ENCODE measurements around the gene KCNA2.
A peak's percentile ranks its signal among the peaks of the same experiment; 100 is the strongest.

KCNA2 gene

DNA sequence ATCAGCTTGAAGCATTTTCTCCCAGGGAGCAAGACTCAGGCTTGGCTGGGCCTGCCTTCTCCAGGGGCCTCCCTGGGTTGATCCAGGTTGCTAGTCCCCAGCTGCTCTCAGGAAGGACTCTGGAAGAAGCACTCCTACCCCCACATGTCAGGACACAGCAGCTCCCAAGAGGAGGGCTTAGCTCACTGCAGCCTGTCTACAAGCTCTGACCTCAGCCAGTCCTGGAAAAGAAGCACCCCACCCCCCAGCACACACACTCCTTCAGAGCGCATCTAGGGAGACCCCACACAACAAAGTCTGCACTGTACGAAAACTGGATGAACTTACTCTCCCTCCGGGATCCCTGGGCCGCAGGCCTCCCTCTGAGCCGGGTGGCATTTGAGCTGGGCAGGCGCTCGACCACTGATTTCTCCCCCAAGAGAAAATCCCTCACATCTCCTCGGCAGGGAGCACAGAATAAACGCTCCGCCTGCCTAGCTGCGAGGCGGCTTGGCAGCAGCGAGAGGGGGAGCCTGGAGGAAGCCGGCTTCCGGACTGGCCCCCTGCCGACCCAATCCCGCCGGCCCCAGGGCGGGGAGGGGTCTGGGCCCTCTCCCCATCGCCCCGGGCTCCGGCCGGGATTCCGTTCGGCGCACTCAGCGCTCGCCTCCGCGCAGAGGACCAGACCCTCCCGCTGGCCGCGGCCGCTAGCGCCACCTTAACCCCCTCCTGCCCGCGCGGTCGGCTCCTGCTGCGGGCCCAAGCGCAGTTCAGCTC is at the start of gene KCNA2:
Gene KCNA2, minus strand, starts transcription at position 458 of the 756 bp plus-strand sequence. CDS start 1,576 bp downstream, outside the sequence.
- H3K4me3 ChIP-seq (ENCODE audit: low read depth, low read length): peak within 1 kb of the TSS; percentile 43
- no peak for DNase-seq (ENCODE audit: low read depth)

DNA sequence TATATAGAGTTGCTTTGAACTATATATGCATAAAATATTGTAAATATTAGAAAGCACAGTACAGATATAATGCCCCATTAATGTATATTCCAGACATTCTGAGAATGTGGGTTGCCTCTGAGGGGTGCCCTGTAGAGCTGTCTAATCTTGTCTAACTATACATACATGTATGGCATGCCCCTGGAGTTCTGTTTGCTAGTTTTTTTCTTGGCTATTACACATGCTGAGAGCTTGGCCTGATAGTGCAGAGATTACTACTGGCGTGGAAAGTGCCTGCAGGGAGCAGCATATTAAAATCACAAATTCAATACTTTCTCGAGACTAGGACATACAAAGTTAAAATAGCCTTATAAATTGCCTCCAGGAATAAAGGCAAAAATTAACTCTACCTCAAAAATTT is 44.5 kb upstream of the KCNA2 start:
- DNase-seq (ENCODE audit: low read depth): no peak
- no peak overlapping the region for H3K4me3 ChIP-seq (ENCODE audit: low read depth, low read length)

DNA sequence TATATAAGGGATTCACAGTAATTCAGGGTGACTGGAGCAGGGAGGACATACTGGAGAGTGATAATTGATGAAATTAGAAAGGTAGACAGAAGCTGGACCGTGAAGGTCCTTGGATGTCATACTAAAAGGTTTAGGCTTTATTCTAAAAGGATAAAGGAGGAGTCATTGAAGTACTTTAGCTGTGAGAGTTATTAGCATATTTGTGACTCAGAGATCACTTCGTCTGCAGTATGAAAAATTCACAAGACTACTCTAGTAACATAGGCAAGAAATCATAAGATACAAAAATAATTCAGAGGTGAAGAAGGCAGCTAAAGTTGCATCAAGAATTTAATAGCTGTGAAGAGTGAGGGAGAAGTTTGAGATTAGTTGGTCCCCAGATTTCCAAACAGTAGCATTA is 42.3 kb upstream of the KCNA2 start:
- H3K4me3 ChIP-seq (ENCODE audit: low read depth, low read length): no peak overlapping the region
- DNase-seq (ENCODE audit: low read depth): no peak

DNA sequence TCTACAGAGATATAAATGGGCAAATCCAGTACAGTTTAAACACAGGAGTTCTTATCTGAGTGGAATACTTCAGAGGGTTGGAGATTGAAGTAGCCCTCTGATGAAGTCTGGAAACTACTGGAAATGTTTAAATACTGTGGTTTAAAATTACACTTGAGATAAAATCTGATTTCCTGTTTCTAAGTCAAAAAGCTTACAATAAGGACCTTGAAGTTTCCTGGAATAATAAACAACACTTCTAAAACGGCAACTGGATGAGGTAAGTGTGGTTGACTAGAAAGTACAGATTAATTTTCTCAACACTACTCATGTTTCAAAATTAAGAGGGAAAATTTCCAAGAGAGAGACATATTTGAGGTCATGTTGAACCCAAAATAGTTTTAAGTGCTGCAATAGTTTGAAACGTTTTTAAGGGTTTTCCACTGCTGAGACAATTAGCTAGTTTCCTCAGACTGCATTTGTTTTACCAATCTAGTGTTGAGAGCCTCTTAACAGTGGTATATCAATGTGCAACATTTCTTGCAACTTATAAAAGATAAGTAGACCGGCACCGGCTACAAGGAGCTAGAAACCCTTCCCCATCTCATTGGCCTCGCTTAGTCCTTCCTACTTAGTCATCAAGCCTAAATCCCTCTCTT is 41.2 kb upstream of the KCNA2 start:
- DNase-seq (ENCODE audit: low read depth): no peak
- H3K4me3 ChIP-seq (ENCODE audit: low read depth, low read length): no peak overlapping the region

DNA sequence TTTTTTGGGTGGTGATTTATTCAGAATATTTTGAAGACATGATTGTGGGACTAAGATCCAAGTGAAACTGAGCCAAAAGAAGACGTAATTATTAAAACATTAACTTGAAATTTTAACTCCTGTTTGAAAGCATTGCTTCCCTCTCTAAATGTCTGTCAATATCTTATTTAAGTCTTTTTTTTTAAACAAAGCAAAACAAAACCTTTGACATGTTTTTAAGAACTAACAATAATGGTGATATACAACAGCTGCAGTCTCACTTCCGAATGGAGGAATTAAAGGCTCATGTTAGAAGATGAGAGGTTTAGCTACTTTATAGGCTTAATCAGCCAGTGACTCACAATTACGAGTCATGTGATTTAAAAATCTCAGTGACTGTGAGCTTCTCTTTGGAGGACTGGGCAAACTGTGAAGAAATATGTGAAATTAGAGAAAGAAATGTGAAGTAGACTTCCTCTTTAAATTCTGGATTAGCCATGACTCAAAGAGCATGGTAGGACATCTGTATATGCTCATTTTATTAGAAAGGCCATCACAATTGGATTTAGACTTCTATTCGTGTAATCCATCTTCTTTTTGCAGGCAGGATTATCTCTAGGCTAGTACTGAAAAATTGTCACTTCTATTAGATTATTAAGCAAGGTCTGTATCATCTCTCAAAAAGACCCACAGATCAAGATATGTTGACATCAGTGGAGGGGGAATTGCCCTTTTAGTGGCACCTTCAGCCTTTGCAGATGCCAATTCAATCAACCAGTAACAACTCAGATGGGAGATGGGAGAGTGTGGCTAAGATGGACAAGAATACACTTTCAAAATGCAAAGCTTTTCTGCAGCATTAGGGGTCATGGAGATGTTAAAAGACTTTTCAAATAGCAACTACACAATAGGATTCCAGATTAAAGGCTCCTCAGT is 39.9 kb upstream of the KCNA2 start:
- DNase-seq (ENCODE audit: low read depth): peak; percentile 4
- H3K4me3 ChIP-seq (ENCODE audit: low read depth, low read length): no peak overlapping the region

DNA sequence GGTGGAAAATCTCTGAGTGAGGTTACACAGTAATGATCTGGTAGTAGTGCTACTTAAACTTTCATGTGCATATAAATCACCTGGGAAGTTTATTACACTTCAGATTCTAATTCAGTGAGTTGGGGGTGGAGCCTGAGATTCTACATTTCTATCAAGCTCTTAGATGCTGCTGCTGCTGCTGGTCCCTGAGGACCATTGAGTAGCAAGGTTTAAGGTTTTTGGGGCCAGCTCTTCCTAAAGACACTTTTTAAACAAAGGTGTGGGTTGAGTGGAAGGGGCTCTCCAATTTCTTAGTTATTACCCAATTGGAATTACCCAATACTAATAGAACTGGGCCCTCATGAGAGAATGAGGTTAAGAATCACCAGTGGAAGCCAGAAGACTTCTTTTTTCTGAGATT is 39.1 kb upstream of the KCNA2 start:
- no peak for DNase-seq (ENCODE audit: low read depth)
- H3K4me3 ChIP-seq (ENCODE audit: low read depth, low read length): no peak overlapping the region

DNA sequence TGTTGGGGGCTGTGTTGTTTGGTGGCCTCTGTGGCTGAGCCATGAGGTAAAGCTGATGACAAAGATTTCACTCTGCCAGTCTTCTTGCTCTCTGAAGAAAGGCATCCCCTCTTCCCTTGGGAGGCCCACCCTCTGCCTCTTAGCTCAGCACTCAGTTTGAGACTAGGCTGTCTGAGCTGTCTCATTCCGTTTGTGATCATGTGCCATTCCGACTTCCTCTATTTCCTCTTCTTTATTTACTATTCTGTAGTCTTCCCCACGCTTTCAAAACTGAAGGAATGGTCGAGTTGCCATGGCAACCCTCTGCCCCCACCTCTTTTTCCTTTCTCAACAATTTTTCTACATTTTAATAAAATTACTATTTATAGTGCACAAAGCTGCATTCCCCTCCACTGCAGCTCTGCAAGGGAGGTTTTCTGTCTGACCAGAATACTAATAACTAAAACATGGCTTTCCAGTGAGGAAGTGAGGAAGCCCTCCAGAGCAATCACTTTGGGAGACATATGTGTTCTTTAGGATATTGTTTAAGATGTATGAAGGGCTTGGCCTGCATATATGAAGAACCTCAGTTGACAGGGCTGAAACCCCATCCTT is 37.8 kb upstream of the KCNA2 start:
- no peak for DNase-seq (ENCODE audit: low read depth)
- no peak overlapping the region for H3K4me3 ChIP-seq (ENCODE audit: low read depth, low read length)

DNA sequence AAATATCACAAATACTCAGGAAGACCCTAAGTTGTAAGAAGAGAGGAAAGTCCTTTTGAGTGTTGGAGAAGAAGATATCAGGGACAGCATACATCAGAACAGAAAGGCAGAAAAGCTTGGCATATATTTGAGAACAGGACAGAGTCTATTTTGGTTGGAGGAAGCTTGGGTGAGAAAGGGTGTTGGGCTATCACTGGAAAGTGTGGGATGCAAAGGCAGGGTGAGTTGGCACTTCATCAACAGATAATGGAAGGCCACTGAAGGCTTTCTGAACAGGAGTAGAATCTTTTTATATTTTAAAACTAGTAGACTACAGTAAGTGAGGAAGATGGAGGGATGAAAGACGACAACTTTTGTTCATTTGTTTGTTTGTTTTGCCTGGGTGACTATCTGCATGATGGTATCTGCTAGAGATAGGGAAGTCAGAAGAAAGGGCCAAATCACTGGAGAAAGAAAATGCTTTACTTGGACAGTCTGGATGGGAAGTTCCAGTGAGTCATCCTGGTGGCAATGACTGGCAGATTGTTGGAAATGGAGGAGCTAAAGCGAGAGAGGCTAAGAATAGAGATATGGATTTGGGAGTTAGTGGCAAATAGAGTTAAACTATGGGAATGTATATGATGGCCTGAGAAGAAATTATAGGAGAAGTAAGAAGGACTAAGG is 33.7 kb upstream of the KCNA2 start:
- DNase-seq (ENCODE audit: low read depth): no peak
- no peak overlapping the region for H3K4me3 ChIP-seq (ENCODE audit: low read depth, low read length)

DNA sequence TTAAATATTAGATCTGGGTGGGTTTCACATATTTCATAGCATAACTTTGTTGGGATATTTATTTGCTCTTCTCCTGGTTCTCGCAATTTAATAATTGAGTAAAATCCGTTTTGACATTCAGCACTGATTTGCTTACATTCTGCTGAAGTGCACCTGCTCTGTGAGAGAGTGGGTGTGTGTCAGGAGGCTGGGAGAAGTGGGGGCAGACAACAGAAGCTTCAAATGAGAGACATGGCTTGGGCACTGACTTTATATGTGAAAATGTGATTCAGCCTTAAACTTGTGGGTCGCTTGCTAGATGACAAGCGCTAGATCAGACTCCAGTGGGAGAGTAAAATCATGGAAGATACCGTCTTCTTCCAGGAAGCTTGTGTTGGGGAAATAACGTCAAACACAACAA is 32.4 kb upstream of the KCNA2 start:
- no peak overlapping the region for H3K4me3 ChIP-seq (ENCODE audit: low read depth, low read length)
- no peak for DNase-seq (ENCODE audit: low read depth)

DNA sequence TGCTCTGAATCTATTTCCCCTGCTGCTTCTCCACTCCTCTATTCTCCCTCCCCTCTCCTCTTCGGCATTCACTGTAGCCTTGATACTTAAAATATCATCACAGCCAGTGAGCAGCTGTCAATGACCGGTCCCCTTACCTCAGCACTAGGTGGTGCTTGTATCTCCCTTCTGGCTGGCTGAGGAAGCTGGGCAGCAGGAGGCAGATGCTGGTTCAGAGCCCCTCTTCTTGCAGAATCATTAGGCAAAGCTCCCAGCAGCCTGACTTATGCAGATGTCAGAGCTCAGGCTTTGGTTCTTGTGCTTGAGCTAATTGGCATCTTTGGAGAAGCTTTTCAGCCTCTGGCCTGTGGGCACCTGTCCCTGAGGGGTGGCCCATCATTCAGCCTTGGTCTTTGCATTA is 31.9 kb upstream of the KCNA2 start:
- H3K4me3 ChIP-seq (ENCODE audit: low read depth, low read length): no peak overlapping the region
- no peak for DNase-seq (ENCODE audit: low read depth)

DNA sequence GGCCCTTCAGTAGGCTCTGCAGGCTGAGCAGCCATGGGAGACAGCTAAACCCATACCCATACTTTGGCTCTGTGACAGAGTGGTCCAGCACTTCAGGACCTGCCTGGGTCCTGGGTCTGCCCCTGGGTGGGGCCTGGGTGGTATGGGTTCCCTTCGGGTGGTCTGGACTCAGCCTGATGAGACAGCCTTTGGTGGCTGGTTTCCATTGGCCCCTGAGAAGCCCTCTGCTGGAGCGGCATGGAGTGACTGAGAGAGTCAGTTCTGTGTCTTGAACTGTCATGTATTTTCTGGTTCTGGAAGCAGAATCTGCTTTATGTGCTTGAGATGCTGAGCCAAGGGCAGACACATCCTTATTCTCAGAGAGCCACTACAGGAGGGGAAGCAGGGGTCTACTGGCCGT is 31.3 kb upstream of the KCNA2 start:
- H3K4me3 ChIP-seq (ENCODE audit: low read depth, low read length): no peak overlapping the region
- no peak for DNase-seq (ENCODE audit: low read depth)

DNA sequence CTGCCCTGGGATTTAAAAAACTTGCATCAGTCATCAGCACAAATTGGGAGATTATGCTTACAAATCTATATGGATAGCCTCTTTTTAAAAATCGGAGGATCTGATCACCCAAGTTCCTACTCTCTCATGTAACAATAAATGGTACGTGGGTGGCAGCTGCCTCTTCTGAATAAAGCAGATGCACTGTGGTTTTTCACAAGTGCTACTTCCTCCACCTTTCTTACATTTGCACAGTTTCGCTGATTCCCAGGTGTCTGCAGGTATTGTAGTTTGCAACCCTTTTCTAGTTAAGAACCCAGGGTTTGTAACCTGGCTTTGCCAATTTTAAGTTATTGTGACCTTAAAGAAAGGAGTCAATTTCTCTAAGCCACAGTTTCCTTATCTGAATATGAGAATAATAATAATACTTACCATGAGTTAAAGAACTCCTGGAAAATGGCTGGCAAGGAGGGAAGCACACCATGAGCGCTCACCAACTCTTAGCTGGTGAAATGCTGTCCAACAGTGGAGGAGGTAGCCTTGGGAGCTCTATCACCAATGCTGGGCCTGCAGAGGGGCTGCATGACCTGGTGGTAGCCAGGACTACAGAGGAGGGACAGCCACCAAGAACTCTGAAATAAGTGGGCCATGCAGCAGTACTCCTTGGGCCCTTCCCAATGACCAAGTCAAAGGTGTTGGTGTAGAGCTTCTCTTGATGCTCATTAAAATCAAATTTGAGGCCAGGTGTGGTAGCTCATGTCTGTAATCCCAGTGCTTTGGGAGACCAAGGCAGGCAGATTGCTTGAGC is 30.2 kb upstream of the KCNA2 start:
- DNase-seq (ENCODE audit: low read depth): no peak
- H3K4me3 ChIP-seq (ENCODE audit: low read depth, low read length): no peak overlapping the region

DNA sequence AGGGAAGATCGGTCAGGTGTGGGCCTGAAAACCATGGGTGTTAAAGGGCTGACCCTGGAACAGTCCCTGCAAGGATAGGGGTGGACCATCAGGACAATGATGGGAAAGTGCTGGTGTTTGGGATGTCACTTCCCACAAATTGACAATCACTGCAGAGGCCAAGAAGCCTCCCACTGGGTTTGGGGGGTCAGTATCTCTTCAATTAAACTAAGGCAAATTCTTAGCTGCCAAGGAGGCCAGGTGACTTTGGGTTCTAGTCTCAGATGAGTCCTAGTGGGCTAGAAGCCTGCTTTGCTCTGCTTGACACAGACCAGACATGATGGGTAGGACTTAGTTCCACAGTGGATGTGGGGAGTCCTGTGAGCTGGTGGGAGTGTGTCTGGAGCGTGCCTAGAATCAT is 29.3 kb upstream of the KCNA2 start:
- no peak for DNase-seq (ENCODE audit: low read depth)
- no peak overlapping the region for H3K4me3 ChIP-seq (ENCODE audit: low read depth, low read length)

DNA sequence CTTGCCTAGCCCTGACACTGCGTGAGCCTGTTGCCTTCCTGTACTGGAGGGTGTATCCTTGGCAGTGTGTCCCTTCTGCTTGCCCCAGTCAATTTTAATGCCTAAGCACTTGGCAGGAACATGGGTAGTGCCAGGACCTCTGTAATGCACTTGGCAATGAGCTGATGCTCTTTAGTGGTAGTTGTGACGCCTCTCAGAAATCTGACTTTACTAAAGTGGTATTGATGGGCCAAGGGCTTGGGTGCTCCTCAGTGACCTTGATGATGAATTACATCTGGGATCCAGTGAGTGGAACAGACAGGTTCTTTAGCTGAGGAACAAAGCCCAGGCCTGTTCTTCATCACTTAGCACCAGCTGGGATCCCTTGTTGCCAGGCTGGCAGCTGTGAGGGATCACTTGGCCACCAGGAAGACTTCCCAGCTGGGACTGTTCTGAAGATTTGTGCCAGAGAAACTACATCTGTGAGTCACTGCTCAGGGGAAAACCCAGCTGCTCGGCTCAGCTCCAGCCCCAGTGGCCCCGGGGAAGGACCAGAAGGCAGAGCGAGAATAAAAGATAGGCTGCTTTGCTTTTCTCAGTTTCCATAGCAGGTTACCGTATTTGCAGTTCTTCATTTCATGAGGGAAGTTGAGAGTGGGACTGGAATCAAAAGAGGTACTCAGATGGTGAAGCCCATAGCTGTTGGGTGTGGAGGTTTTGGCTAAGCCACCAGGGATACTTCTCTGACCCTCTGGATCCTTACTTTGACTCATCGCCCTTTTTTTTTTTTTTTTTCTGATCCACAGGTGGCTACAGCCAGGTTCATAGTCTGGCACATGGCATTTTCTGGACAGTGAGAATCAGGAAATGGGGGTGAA is 28.5 kb upstream of the KCNA2 start:
- DNase-seq (ENCODE audit: low read depth): no peak
- H3K4me3 ChIP-seq (ENCODE audit: low read depth, low read length): no peak overlapping the region

DNA sequence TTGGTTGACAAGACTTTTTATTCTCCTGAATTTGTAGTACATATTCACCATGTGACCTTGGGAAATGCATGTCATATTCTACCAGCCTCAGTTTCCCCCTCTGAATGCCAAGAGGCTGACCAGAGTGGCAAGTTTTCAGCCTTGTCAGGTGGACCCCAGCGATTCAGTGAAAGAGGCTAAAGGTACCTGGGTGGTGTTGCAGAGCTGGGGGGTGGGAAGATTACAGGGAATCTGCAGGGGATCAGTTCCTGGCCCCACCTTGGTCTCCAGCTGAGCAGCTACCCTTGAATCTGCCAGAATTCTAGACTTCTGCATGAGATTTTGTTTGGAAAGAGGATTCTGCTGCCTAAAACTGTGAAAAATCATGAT is 27.9 kb upstream of the KCNA2 start:
- H3K4me3 ChIP-seq (ENCODE audit: low read depth, low read length): no peak overlapping the region
- DNase-seq (ENCODE audit: low read depth): no peak

DNA sequence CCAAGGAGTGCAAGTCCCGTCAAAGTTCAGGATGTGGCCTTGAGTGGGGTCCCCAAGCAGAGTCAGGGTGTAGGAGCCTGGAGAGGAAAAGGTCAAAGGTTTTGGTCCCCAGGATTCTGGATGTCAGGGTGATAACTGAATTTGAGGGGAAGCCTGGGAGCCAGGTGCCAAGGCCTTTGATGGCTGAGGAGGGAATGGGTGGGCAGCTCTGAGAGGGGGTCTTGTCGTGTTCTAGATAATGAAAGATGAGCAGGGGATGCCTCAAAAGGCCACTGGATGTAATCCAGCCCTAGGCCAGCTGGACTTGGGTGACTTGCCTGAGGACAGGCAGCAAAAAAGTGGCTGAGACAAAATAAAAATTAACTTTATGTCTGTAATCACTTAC is 27.5 kb upstream of the KCNA2 start:
- no peak overlapping the region for H3K4me3 ChIP-seq (ENCODE audit: low read depth, low read length)
- no peak for DNase-seq (ENCODE audit: low read depth)

DNA sequence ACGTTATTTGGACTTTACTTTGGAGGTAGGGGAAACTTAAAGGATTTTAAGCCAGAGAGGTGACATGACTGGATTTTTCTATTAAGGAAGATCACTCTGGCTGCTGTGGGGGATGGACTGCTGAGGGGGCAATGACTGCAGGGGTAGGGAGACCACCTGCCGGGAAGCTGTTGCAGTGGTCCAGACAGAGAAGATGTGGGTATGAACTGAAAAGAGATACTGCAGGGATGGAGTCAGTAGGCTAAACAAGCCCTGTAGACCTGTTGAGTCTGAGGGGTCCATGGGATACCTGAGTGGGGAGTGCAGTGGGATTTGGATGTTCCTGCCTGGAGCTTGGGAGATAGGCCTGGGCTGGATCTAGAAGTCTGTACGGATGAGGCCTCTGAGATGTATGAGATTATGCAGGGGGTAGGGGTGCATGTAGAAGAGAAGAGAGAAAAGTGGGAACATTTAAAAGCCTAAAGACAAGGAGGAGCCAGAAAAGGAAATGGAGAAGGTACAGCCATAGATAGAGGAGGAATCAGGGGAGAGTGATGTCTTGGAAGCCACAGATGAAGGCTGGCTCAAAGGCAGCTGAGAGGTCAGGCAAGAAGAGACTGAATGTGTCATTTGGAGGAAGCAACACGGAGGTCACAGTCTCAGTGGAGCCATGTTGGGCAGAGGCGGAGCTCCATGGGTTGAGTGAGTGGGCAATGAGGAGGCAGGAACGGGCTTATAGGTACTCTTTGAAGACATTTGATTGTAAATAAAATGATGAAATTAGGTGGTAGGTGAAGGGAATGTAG is 25.9 kb upstream of the KCNA2 start:
- DNase-seq (ENCODE audit: low read depth): no peak
- H3K4me3 ChIP-seq (ENCODE audit: low read depth, low read length): no peak overlapping the region

All from skeletal muscle cell (primary cell).